GM12801 (cell line): Measurements from ENCODE around the gene INKA2.

ENCODE experiments used
- CTCF ChIP-seq: IDR thresholded peaks from one replicate; pipeline ENCODE4 v1.5.1; 2011; ENCODE audit warnings: control low read depth; ENCODE audit not compliant: insufficient read length; ENCODE audit errors: extremely low read depth

The INKA2 gene

DNA sequence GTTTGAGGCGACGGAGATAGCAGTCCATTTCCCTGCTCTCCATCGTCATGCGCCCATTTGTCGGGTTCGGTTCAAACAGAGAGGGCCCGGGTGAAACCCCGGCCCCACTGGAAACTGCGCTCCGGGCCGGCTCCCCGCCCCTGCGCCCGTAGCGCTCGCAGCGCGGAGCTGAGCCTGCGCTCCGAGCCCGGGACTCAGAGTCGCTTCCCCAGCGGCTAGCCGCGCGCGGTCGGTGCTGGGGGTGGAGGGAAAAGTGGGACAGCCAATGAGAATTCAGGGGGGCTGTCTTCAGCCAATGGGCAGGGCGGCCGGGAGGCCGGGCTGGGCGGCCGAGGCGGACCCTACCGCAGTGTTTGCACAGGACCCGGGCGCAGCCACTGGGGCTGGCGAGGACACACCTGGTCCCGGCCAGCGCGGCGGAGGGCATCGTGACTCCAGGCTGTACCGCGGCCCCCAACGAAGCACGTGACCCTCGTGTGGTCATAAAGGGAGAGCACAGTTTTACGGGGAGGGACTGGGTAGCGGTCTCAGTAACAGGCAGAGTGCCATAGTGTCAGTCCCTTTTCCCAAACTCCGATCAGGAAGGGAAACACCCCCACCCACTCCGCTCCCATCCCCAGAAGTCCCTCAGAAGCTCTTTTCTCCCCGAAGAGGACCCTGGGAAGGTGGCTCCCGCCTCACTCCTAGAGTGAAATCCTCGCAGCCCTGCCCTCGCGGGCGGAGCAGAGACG, at the start of gene INKA2:
INKA2 (minus strand) TSS at position 202 of the 731 bp plus-strand sequence; CDS start at position 49, 153 bp downstream.
- TF ChIP-seq CTCF = no peak

- TF ChIP-seq CTCF = no peak
These were observed 47.5 kb upstream of the INKA2 start for GRCh38 chr1:111786669-111787207.

DNA sequence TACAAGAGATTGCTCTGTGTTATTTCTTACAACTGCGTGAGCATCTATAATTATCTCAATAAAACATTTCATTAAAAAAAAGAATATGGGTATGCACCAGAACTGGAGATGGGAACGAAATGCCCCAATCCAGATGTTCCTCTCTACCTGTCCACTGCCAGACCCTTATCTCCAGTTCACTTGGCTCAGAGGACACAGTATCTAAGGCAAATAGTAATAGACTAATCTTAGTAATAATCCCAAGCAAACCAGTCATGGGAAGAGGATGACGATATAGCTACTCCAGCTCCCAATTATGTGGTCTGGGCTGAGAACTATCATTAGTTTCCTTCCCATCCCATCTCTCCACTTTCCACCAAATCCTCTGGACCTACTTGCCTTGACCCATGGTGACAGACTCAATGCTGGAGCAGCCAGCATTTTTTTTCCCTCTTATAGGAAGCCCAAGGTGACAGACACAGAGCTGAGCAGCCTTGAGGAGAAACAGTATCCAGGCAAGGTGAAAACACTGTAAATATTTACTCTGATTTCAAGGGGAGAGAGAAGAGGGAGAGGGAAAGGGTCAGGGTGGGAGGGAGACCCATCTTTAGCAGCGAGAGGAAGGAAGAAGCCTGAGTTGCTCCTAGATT, 45.2 kb upstream of the INKA2 start:
- TF ChIP-seq CTCF = no peak

GRCh38 chr1:111779546-111779945, 40.4 kb upstream of the INKA2 start:
- TF ChIP-seq CTCF = no peak

DNA sequence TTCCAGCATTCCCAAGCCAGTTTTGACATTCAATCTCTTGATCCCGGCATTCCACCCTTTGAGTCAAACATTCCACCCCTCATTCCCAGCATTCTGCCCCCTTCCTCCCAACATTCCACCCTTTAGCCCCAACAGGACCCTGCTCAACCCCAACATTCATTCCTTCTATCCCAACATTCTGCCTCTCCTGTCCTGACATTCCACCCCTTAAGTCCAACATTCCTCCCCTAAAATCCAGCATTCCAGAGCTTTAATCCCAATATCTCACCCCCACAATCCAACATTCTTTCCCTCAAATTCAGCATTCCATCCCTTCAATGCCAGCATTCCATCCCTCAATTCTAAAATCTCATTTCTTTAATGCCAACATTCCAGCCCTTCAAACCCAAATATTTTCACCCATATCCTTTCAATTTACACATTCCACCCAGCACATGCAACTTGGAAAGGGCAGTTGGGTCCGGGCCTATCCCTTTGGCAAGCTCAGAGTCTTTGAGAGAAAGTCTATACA, 39.4 kb upstream of the INKA2 start:
- TF ChIP-seq CTCF = no peak

GRCh38 chr1:111778066-111778465, 38.9 kb upstream of the INKA2 start:
- no peak for TF ChIP-seq CTCF

GRCh38 chr1:111777301-111777700, 38.1 kb upstream of the INKA2 start:
- no peak for TF ChIP-seq CTCF
